ENCODE results near the gene GABRP. TPM values are rescaled to one million over a fixed set of nuclear protein-coding genes. Genes with fewer than 3 reads are reported as not detected.

Gene GABRP
- total RNA-seq, 4 donors from 2014 or later = 0.21 to 1.7 (median 0.64) TPM

- H3K36me3 ChIP-seq = no peaks in the 10 kb centered on the region
- no peak overlapping the region for H3K4me3 ChIP-seq
- no peaks in the 10 kb centered on the region for H3K27me3 ChIP-seq
- H3K9me3 ChIP-seq = no peaks in the 10 kb centered on the region
- peak overlapping the region in 3 of 4 donors; percentile 0 to 57 (median 40) for H3K27ac ChIP-seq
- peaks cover 0 to 35% (median 2%) of the 10 kb centered on the region in 4 donors for H3K4me1 ChIP-seq
- TF ChIP-seq, protein P1, sequence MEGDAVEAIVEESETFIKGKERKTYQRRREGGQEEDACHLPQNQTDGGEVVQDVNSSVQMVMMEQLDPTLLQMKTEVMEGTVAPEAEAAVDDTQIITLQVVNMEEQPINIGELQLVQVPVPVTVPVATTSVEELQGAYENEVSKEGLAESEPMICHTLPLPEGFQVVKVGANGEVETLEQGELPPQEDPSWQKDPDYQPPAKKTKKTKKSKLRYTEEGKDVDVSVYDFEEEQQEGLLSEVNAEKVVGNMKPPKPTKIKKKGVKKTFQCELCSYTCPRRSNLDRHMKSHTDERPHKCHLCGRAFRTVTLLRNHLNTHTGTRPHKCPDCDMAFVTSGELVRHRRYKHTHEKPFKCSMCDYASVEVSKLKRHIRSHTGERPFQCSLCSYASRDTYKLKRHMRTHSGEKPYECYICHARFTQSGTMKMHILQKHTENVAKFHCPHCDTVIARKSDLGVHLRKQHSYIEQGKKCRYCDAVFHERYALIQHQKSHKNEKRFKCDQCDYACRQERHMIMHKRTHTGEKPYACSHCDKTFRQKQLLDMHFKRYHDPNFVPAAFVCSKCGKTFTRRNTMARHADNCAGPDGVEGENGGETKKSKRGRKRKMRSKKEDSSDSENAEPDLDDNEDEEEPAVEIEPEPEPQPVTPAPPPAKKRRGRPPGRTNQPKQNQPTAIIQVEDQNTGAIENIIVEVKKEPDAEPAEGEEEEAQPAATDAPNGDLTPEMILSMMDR (IDR thresholded peaks at IDR 0.05) = no peak
- TF ChIP-seq EP300 (IDR thresholded peaks at IDR 0.05) (no peak), POLR2A (IDR thresholded peaks at IDR 0.05) (no peak)
- no peak for DNase-seq (ENCODE audit: low spot score in 2 of 2)
- 69 to 72% methylated on average over 7 of the region's 7 CpGs for WGBS, 2 donors
Measured at GRCh38 chr5:170755679-170756456, 27.7 kb upstream of the GABRP start.

GRCh38 chr5:170756691-170757090 lies 26.8 kb upstream of the GABRP start:
- peaks cover 0 to 34% (median 2%) of the 10 kb centered on the region in 4 donors for H3K4me1 ChIP-seq
- no peak for DNase-seq (ENCODE audit: low spot score in 2 of 2)
- H3K27ac ChIP-seq = peak overlapping the region in 3 of 4 donors; percentile 40 to 57 (median 53)
- 84 to 87% methylated on average over 8 of the region's 8 CpGs for WGBS, 2 donors
- no peaks in the 10 kb centered on the region for H3K9me3 ChIP-seq
- H3K4me3 ChIP-seq = no peak overlapping the region
- TF ChIP-seq, protein P1 (IDR thresholded peaks at IDR 0.05) = no peak
- TF ChIP-seq EP300 (IDR thresholded peaks at IDR 0.05) (no peak), POLR2A (IDR thresholded peaks at IDR 0.05) (no peak)
- no peaks in the 10 kb centered on the region for H3K36me3 ChIP-seq
- H3K27me3 ChIP-seq = no peaks in the 10 kb centered on the region

- TF ChIP-seq, protein P1 (IDR thresholded peaks at IDR 0.05) = no peak
- TF ChIP-seq POLR2A (IDR thresholded peaks at IDR 0.05) = no peak
- no peak for TF ChIP-seq EP300 (IDR thresholded peaks at IDR 0.05)
Measured at GRCh38 chr5:170757182-170757601, 26.3 kb upstream of the GABRP start.

GRCh38 chr5:170757669-170758068 lies 25.9 kb upstream of the GABRP start:
- H3K27me3 ChIP-seq = no peaks in the 10 kb centered on the region
- H3K36me3 ChIP-seq = no peaks in the 10 kb centered on the region
- H3K4me3 ChIP-seq = no peak overlapping the region
- no peaks in the 10 kb centered on the region for H3K9me3 ChIP-seq
- H3K27ac ChIP-seq = no peak overlapping the region
- H3K4me1 ChIP-seq = peaks cover 0 to 25% (median 2%) of the 10 kb centered on the region in 4 donors
- DNase-seq (ENCODE audit: low spot score in 2 of 2) = no peak
- WGBS, 2 donors = 84 to 92% methylated on average over 2 of the region's 2 CpGs
- TF ChIP-seq, protein P1 (IDR thresholded peaks at IDR 0.05) = no peak
- TF ChIP-seq POLR2A (IDR thresholded peaks at IDR 0.05) (no peak), EP300 (IDR thresholded peaks at IDR 0.05) (no peak)

More at GRCh38 chr5:170757182-170757601, 26.3 kb upstream of the GABRP start:
- Histone ChIP-seq H3K9me3 (no peaks in the 10 kb centered on the region), H3K36me3 (no peaks in the 10 kb centered on the region), H3K27me3 (no peaks in the 10 kb centered on the region), H3K4me3 (no peak overlapping the region), H3K4me1 (peaks cover 0 to 29% (median 2%) of the 10 kb centered on the region in 4 donors), H3K27ac (peak overlapping the region in 3 of 4 donors; percentile 40 to 57 (median 53))
- no peak for DNase-seq (ENCODE audit: low spot score in 2 of 2)
- WGBS, 2 donors = 12 to 14% methylated on average over 4 of the region's 4 CpGs

- Histone ChIP-seq H3K4me3 (no peak overlapping the region), H3K36me3 (no peaks in the 10 kb centered on the region), H3K27me3 (no peaks in the 10 kb centered on the region), H3K4me1 (peaks cover 0 to 25% (median 2%) of the 10 kb centered on the region in 4 donors), H3K9me3 (no peaks in the 10 kb centered on the region), H3K27ac (no peak overlapping the region)
- no peak for DNase-seq (ENCODE audit: low spot score in 2 of 2)
- TF ChIP-seq, protein P1 (IDR thresholded peaks at IDR 0.05) = no peak
- TF ChIP-seq EP300 (IDR thresholded peaks at IDR 0.05) = no peak
- TF ChIP-seq POLR2A (IDR thresholded peaks at IDR 0.05) = no peak
- WGBS, 2 donors = 84 to 89% methylated on average over 3 of the region's 3 CpGs
Measured at GRCh38 chr5:170758481-170758880, 25.0 kb upstream of the GABRP start.
